Measurements from ENCODE around the gene STKLD1.

STKLD1 gene

GRCh38 chr9:133405508-133406438, 29.6 kb downstream of the STKLD1 start:
- DNase-seq (ENCODE audit: insufficient read length, low spot score): no peak
- no peak for FAIRE-seq

- peak; percentile 62 for DNase-seq (ENCODE audit: insufficient read length, low spot score)
Measured at GRCh38 chr9:133406480-133407307, 30.5 kb downstream of the STKLD1 start.

GRCh38 chr9:133408042-133408441, 31.9 kb downstream of the STKLD1 start:
- DNase-seq (ENCODE audit: insufficient read length, low spot score): no peak
- no peak for FAIRE-seq

More at GRCh38 chr9:133406480-133407307, 30.5 kb downstream of the STKLD1 start:
- peak; percentile 58 for FAIRE-seq

GRCh38 chr9:133415170-133415569, 39.0 kb downstream of the STKLD1 start:
- FAIRE-seq: no peak
- DNase-seq (ENCODE audit: insufficient read length, low spot score): no peak

- peak; percentile 84 for DNase-seq (ENCODE audit: insufficient read length, low spot score)
- FAIRE-seq: no peak
Measured at GRCh38 chr9:133417541-133418461, 41.6 kb downstream of the STKLD1 start, which contains the start of gene REXO4. Gene REXO4, minus strand, starts transcription at chr9:133418010. Its CDS starts 166 bp downstream, at chr9:133417844.

GRCh38 chr9:133419005-133419404, 42.8 kb downstream of the STKLD1 start:
- DNase-seq (ENCODE audit: insufficient read length, low spot score): no peak
- FAIRE-seq: no peak

GRCh38 chr9:133420392-133420827, 44.2 kb downstream of the STKLD1 start:
- no peak for DNase-seq (ENCODE audit: insufficient read length, low spot score)

GRCh38 chr9:133421615-133422542, 45.7 kb downstream of the STKLD1 start, which contains the start of gene ADAMTS13:
Gene ADAMTS13, plus strand, starts transcription at chr9:133422367. Its CDS starts 77 bp downstream, at chr9:133422444.
- FAIRE-seq (no peak), DNase-seq (ENCODE audit: insufficient read length, low spot score) (no peak)

More at GRCh38 chr9:133420392-133420827, 44.2 kb downstream of the STKLD1 start:
- FAIRE-seq: no peak

GRCh38 chr9:133423216-133423615, 47.0 kb downstream of the STKLD1 start:
- DNase-seq (ENCODE audit: insufficient read length, low spot score): no peak
- no peak for FAIRE-seq

GRCh38 chr9:133424187-133424586, 48.0 kb downstream of the STKLD1 start:
- DNase-seq (ENCODE audit: insufficient read length, low spot score) (no peak), FAIRE-seq (no peak)

GRCh38 chr9:133425049-133425632, 49.0 kb downstream of the STKLD1 start:
- FAIRE-seq (no peak), DNase-seq (ENCODE audit: insufficient read length, low spot score) (no peak)

- no peak for DNase-seq (ENCODE audit: insufficient read length, low spot score)
Measured at GRCh38 chr9:133426011-133426410, 49.8 kb downstream of the STKLD1 start.

GRCh38 chr9:133427658-133428348, 51.6 kb downstream of the STKLD1 start:
- DNase-seq (ENCODE audit: insufficient read length, low spot score) (no peak), FAIRE-seq (no peak)

More at GRCh38 chr9:133426011-133426410, 49.8 kb downstream of the STKLD1 start:
- FAIRE-seq: no peak

GRCh38 chr9:133428617-133429101, 52.5 kb downstream of the STKLD1 start:
- peak; percentile 63 for FAIRE-seq
- DNase-seq (ENCODE audit: insufficient read length, low spot score): peak; percentile 48

GRCh38 chr9:133429214-133429613, 53.0 kb downstream of the STKLD1 start:
- no peak for FAIRE-seq

GRCh38 chr9:133429641-133430161, 53.5 kb downstream of the STKLD1 start:
- FAIRE-seq: no peak
- peak; percentile 36 for DNase-seq (ENCODE audit: insufficient read length, low spot score)

More at GRCh38 chr9:133429214-133429613, 53.0 kb downstream of the STKLD1 start:
- no peak for DNase-seq (ENCODE audit: insufficient read length, low spot score)

- FAIRE-seq (no peak), DNase-seq (ENCODE audit: insufficient read length, low spot score) (no peak)
Measured at GRCh38 chr9:133430244-133430643, 54.1 kb downstream of the STKLD1 start.
